ENCODE measurements around the gene DCHS2. TPM values are rescaled to one million over a fixed set of nuclear protein-coding genes. Genes with fewer than 3 reads are reported as not detected.

The DCHS2 gene
- polyA plus RNA-seq, 3 donors, result not detected

DNA sequence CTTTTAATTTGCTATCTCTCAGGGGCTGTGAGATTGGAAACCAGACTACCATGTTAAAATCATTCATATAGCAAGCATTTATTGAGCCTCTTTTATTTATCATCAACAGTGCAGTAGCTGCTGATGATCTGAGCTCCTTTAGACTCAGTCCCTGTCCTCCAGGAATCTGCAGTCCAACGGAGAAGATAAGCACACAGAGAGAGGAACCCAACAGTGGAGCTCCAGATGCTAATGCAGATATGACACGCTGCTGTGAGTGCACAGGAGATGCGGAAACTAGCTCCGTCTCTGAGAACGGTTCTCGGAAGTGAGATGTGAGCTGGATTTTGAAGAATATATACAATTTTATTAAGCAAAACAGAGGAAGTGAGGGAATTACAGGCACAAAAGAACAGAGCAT is 35.4 kb downstream of the DCHS2 start:
- intact Hi-C loops (cut with micrococcal nuclease), result no loop called here

GRCh38 chr4:154455111-154455510 is 36.5 kb downstream of the DCHS2 start:
- H3K27me3 ChIP-seq (ENCODE audit: control insufficient read depth in 2 of 2, insufficient read depth in 2 of 2, low read length in 2 of 2), result no peaks in the 10 kb centered on the region
- intact Hi-C loops (cut with micrococcal nuclease), result no loop called here
- Mint-ChIP-seq H3K36me3 (no peaks in the 10 kb centered on the region), H3K4me1 (no peaks in the 10 kb centered on the region), H3K27ac (no peak overlapping the region), H3K9me3 (peaks cover 0 to 9% (median 0%) of the 10 kb centered on the region in 7 donors), H3K27me3 (ENCODE audit: low read depth in 3 of 3) (peaks cover 2 to 4% (median 4%) of the 10 kb centered on the region in 3 donors), H3K4me3 (no peak overlapping the region)
- no peaks in the 10 kb centered on the region for H3K36me3 ChIP-seq (replicated peaks in 1 of 2; ENCODE audit: control insufficient read depth in 1 of 2, insufficient read depth in 2 of 2, low read length in 2 of 2)
- no peak overlapping the region for H3K27ac ChIP-seq (ENCODE audit: low read depth in 1 of 2, low read length in 2 of 2)
- H3K9ac ChIP-seq (ENCODE audit: insufficient read depth, low read length, poor library complexity, severe bottlenecking), result no peak overlapping the region
- no peak overlapping the region for H2AFZ ChIP-seq (ENCODE audit: insufficient read depth, low read depth, low read length, poor library complexity, severe bottlenecking)
- WGBS (ENCODE audit: insufficient coverage), result no CpG with 5 or more reads among the region's 1 CpG
- no peak overlapping the region for H3K4me3 ChIP-seq (replicated peaks in 1 of 3; ENCODE audit: low read depth in 2 of 3, low read length in 3 of 3)
- no peaks in the 10 kb centered on the region for H3K79me2 ChIP-seq (ENCODE audit: insufficient read depth, low read length)
- TF ChIP-seq, protein P1, sequence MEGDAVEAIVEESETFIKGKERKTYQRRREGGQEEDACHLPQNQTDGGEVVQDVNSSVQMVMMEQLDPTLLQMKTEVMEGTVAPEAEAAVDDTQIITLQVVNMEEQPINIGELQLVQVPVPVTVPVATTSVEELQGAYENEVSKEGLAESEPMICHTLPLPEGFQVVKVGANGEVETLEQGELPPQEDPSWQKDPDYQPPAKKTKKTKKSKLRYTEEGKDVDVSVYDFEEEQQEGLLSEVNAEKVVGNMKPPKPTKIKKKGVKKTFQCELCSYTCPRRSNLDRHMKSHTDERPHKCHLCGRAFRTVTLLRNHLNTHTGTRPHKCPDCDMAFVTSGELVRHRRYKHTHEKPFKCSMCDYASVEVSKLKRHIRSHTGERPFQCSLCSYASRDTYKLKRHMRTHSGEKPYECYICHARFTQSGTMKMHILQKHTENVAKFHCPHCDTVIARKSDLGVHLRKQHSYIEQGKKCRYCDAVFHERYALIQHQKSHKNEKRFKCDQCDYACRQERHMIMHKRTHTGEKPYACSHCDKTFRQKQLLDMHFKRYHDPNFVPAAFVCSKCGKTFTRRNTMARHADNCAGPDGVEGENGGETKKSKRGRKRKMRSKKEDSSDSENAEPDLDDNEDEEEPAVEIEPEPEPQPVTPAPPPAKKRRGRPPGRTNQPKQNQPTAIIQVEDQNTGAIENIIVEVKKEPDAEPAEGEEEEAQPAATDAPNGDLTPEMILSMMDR (IDR thresholded peaks at IDR 0.05), result no peak
- no peaks in the 10 kb centered on the region for H4K20me1 ChIP-seq (ENCODE audit: insufficient read depth, low read length)
- no peaks in the 10 kb centered on the region for H3K4me1 ChIP-seq (ENCODE audit: control insufficient read depth in 1 of 2, insufficient read depth in 2 of 2, low read length in 2 of 2)
- peaks cover 0 to 2% of the 10 kb centered on the region in 2 donors for H3K9me3 ChIP-seq (replicated peaks in 1 of 2; ENCODE audit: control insufficient read depth in 1 of 2, insufficient read depth in 1 of 2, low read length in 2 of 2)
- H3K4me2 ChIP-seq (replicated peaks; ENCODE audit: extremely low read depth, low read length, poor library complexity, severe bottlenecking), result no peak overlapping the region
- no peak for DNase-seq

More for the DNA sequence above, 35.4 kb downstream of the DCHS2 start:
- peaks cover 0 to 9% (median 2%) of the 10 kb centered on the region in 7 donors for H3K9me3 Mint-ChIP-seq
- no peak overlapping the region for H3K9ac ChIP-seq (ENCODE audit: insufficient read depth, low read length, poor library complexity, severe bottlenecking)
- no peak overlapping the region for H3K4me3 Mint-ChIP-seq
- no peaks in the 10 kb centered on the region for H3K79me2 ChIP-seq (ENCODE audit: insufficient read depth, low read length)
- no peaks in the 10 kb centered on the region for H3K36me3 Mint-ChIP-seq
- H3K4me1 Mint-ChIP-seq, result no peaks in the 10 kb centered on the region
- TF ChIP-seq, protein P1 (IDR thresholded peaks at IDR 0.05), result no peak
- H3K27me3 ChIP-seq (ENCODE audit: control insufficient read depth in 2 of 2, insufficient read depth in 2 of 2, low read length in 2 of 2), result no peaks in the 10 kb centered on the region
- H3K27ac ChIP-seq (ENCODE audit: low read depth in 1 of 2, low read length in 2 of 2), result no peak overlapping the region
- peaks cover 0 to 2% of the 10 kb centered on the region in 2 donors for H3K9me3 ChIP-seq (replicated peaks in 1 of 2; ENCODE audit: control insufficient read depth in 1 of 2, insufficient read depth in 1 of 2, low read length in 2 of 2)
- H3K4me2 ChIP-seq (replicated peaks; ENCODE audit: extremely low read depth, low read length, poor library complexity, severe bottlenecking), result no peak overlapping the region
- H3K4me3 ChIP-seq (replicated peaks in 1 of 3; ENCODE audit: low read depth in 2 of 3, low read length in 3 of 3), result no peak overlapping the region
- H3K27ac Mint-ChIP-seq, result no peak overlapping the region
- no peaks in the 10 kb centered on the region for H3K4me1 ChIP-seq (ENCODE audit: control insufficient read depth in 1 of 2, insufficient read depth in 2 of 2, low read length in 2 of 2)
- no peak overlapping the region for H2AFZ ChIP-seq (ENCODE audit: insufficient read depth, low read depth, low read length, poor library complexity, severe bottlenecking)
- H3K27me3 Mint-ChIP-seq (ENCODE audit: low read depth in 3 of 3), result peaks cover 2 to 4% (median 4%) of the 10 kb centered on the region in 3 donors
- no peaks in the 10 kb centered on the region for H3K36me3 ChIP-seq (replicated peaks in 1 of 2; ENCODE audit: control insufficient read depth in 1 of 2, insufficient read depth in 2 of 2, low read length in 2 of 2)
- WGBS (ENCODE audit: insufficient coverage), result 43% methylated on average over 1 of the region's 6 CpGs
- H4K20me1 ChIP-seq (ENCODE audit: insufficient read depth, low read length), result no peaks in the 10 kb centered on the region
- DNase-seq, result no peak

Data from CD14-positive monocyte (primary cell).